Measurements from ENCODE around the gene CMC2.

The CMC2 gene

DNA sequence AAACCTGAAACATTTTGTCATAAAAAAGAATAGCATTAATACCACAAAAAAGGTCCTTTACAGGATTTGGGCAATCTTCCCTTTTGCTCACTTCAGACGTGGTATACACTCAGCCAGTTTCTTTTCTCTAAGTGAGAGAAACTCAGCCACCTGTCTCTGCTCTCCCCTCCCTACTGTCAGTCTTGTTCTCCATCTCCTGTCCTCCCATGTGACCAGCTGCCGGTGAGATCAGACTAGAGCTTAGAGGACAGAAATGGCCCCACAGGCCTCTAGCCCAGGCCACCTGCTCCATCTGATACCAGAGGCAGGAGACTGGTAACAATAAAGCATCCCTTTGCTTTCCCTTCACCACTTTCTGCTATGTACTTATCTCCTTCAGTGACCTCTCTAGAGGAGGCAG, 34.9 kb downstream of the CMC2 start:
- ChIA-PET CTCF (interaction anchor here (1.4 kb wide), 1 partner anchor 23 kb away, joined by 6 read pairs; no protein-coding TSS in a partner anchor), POLR2A (interaction anchor here (0.8 kb wide), 1 partner anchor 35 kb away, joined by 3 read pairs; the partner anchor contains the start of genes CENPN and CMC2)
- no peak for TF ChIP-seq SUZ12 (IDR thresholded peaks at IDR 0.05)
- no peak for TF ChIP-seq CTBP1 (IDR thresholded peaks at IDR 0.05; ENCODE audit: borderline replicate concordance)
- TF ChIP-seq FOXK2 (IDR thresholded peaks at IDR 0.05), result no peak
- no peak for TF ChIP-seq ARNT (IDR thresholded peaks at IDR 0.05)
- no peak for TF ChIP-seq SP1 (IDR thresholded peaks at IDR 0.05)
- TF ChIP-seq, protein P1, sequence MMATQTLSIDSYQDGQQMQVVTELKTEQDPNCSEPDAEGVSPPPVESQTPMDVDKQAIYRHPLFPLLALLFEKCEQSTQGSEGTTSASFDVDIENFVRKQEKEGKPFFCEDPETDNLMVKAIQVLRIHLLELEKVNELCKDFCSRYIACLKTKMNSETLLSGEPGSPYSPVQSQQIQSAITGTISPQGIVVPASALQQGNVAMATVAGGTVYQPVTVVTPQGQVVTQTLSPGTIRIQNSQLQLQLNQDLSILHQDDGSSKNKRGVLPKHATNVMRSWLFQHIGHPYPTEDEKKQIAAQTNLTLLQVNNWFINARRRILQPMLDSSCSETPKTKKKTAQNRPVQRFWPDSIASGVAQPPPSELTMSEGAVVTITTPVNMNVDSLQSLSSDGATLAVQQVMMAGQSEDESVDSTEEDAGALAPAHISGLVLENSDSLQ (IDR thresholded peaks at IDR 0.05), result no peak
- TF ChIP-seq L3MBTL2 (conservative IDR thresholded peaks at IDR 0.05), result no peak
- TF ChIP-seq FOXM1 (IDR thresholded peaks at IDR 0.05; ENCODE audit: borderline replicate concordance), result no peak
- no peak for TF ChIP-seq NFRKB (IDR thresholded peaks at IDR 0.05)
- TF ChIP-seq FOXA1 (IDR thresholded peaks at IDR 0.05), result no peak
- TF ChIP-seq ZNF384 (IDR thresholded peaks at IDR 0.05), result no peak
- TF ChIP-seq HDGF (IDR thresholded peaks at IDR 0.05; ENCODE audit: borderline replicate concordance), result no peak
- no peak for TF ChIP-seq ELF4 (IDR thresholded peaks at IDR 0.05)
- no peak for TF ChIP-seq TARDBP (IDR thresholded peaks at IDR 0.05)
- no peak for TF ChIP-seq LEF1 (IDR thresholded peaks at IDR 0.05; ENCODE audit: borderline replicate concordance)
- no peak for TF ChIP-seq BHLHE40 (IDR thresholded peaks at IDR 0.05; ENCODE audit: borderline replicate concordance)
- no peak for DNase-seq (ENCODE audit: extremely low spot score)

DNA sequence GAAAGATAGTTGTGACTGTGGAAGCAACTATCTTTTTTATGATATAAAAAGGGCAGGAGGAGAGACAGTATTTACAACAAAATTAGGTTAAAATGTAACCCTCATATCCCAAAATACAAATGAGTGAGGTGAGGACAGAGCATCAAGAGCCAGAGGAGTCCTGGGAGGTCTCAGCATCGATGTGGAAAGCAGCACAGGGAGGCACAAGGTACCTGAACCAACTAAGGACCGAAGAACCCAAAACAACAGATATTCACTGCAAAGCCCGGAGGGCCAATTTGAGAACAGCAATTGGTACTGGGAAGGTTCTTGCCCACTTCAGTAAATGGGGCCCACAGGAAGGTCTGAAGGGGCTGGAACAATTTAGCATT, 37.6 kb downstream of the CMC2 start:
- ChIA-PET CTCF (interaction anchor here (0.9 kb wide), 1 partner anchor 19 kb away, joined by 3 read pairs; no protein-coding TSS in a partner anchor), POLR2A (no interaction called here)
- DNase-seq (ENCODE audit: extremely low spot score), result no peak
- TF ChIP-seq BHLHE40 (IDR thresholded peaks at IDR 0.05; ENCODE audit: borderline replicate concordance) (no peak), LEF1 (IDR thresholded peaks at IDR 0.05; ENCODE audit: borderline replicate concordance) (no peak), FOXM1 (IDR thresholded peaks at IDR 0.05; ENCODE audit: borderline replicate concordance) (no peak), ZNF384 (IDR thresholded peaks at IDR 0.05) (no peak), ELF4 (IDR thresholded peaks at IDR 0.05) (no peak), CTBP1 (IDR thresholded peaks at IDR 0.05; ENCODE audit: borderline replicate concordance) (no peak), NFRKB (IDR thresholded peaks at IDR 0.05) (no peak), HDGF (IDR thresholded peaks at IDR 0.05; ENCODE audit: borderline replicate concordance) (no peak), FOXK2 (IDR thresholded peaks at IDR 0.05) (no peak), FOXA1 (IDR thresholded peaks at IDR 0.05) (no peak), TARDBP (IDR thresholded peaks at IDR 0.05) (no peak)

DNA sequence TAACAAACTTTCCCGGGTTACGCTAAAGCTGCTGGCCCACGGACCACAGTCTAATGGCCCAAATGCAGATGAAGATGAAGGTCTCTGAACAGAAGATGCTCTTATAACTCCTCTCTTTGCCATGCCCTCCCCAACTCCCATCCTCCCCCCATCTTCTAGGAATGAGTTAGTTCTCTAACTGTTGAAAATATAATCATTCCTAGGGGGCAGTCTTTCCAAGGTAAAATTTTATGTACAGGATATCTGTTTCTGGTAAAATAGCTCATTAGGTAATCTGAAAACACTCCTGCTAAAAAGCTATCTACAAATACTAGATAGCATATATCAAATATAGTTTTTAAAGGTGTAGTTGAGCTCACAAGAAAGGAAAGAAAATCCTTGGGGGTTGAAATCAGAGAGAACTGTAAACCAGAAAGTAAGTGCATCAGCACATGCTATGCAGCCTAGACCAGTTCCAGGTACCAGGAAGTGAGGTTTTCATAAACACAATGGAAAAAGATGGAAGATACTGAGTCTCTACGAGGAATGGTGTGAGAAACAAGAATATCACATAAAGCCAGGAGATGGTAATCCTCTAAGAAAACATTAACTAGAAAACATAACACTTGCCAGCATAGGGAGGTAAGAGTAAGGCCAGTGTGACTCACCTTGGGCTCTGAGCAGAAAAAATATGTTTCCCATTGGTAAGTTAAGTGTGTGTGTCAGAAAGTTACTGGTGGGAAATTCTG, 38.1 kb downstream of the CMC2 start:
- DNase-seq (ENCODE audit: extremely low spot score), result no peak
- ChIA-PET CTCF (interaction anchor here (0.9 kb wide), 1 partner anchor 20 kb away, joined by 3 read pairs; no protein-coding TSS in a partner anchor), POLR2A (no interaction called here)
- TF ChIP-seq FOXK2 (IDR thresholded peaks at IDR 0.05), result no peak
- TF ChIP-seq FOXM1 (IDR thresholded peaks at IDR 0.05; ENCODE audit: borderline replicate concordance), result no peak
- no peak for TF ChIP-seq CTBP1 (IDR thresholded peaks at IDR 0.05; ENCODE audit: borderline replicate concordance)
- TF ChIP-seq ZNF384 (IDR thresholded peaks at IDR 0.05), result no peak
- no peak for TF ChIP-seq TARDBP (IDR thresholded peaks at IDR 0.05)
- TF ChIP-seq ARNT (IDR thresholded peaks at IDR 0.05), result no peak
- no peak for TF ChIP-seq LEF1 (IDR thresholded peaks at IDR 0.05; ENCODE audit: borderline replicate concordance)
- no peak for TF ChIP-seq SP1 (IDR thresholded peaks at IDR 0.05)

DNA sequence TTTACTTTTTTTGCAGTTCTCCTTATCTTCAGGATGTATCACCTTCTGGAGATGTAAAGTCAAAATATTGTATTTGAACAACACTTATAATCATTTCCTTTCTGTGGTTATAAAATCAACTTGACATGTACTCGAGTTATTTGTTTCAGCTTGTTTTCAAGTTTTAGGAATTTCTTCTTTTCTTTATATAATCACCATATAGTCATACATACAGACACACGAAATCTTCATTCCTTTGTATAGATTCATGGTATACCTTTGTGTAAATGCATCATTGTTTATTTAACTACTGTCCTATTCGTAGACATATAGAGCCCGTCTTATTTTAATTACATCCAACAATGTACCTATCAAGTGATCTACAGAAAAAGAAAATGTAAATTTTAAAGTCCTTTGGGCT, 40.1 kb downstream of the CMC2 start:
- DNase-seq (ENCODE audit: extremely low spot score), result no peak
- CTCF ChIA-PET, result no interaction called here
- TF ChIP-seq FOXM1 (IDR thresholded peaks at IDR 0.05; ENCODE audit: borderline replicate concordance) (no peak), ZNF384 (IDR thresholded peaks at IDR 0.05) (no peak), HDGF (IDR thresholded peaks at IDR 0.05; ENCODE audit: borderline replicate concordance) (no peak), FOXK2 (IDR thresholded peaks at IDR 0.05) (no peak), FOXA1 (IDR thresholded peaks at IDR 0.05) (no peak), NFRKB (IDR thresholded peaks at IDR 0.05) (no peak), ELF4 (IDR thresholded peaks at IDR 0.05) (no peak), TARDBP (IDR thresholded peaks at IDR 0.05) (no peak), SP1 (IDR thresholded peaks at IDR 0.05) (no peak), SUZ12 (IDR thresholded peaks at IDR 0.05) (no peak), ARNT (IDR thresholded peaks at IDR 0.05) (no peak), L3MBTL2 (conservative IDR thresholded peaks at IDR 0.05) (no peak), CTBP1 (IDR thresholded peaks at IDR 0.05; ENCODE audit: borderline replicate concordance) (no peak), BHLHE40 (IDR thresholded peaks at IDR 0.05; ENCODE audit: borderline replicate concordance) (no peak), LEF1 (IDR thresholded peaks at IDR 0.05; ENCODE audit: borderline replicate concordance) (no peak)
- TF ChIP-seq, protein P1 (IDR thresholded peaks at IDR 0.05), result no peak
- POLR2A ChIA-PET, result no interaction called here

DNA sequence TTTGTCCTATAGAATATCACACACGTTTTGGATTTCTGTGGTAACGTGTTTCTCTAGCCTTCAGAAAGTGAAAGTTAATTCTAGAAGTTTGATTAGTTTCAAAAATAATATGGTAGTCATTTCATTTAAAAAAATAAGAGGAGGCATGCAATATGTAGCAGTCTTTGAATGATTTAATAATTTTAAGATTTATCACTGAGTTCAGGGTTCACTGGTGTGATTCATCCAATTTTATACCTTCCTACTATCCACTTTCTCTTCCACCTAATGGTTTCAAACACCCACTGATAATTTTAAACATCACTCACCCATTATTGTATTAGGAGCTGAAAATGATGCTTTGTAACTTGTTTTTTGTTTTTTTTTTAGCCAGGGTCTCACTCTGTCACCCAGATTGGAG, 42.3 kb downstream of the CMC2 start:
- DNase-seq (ENCODE audit: extremely low spot score), result no peak
- POLR2A ChIA-PET, result no interaction called here
- CTCF ChIA-PET, result interaction anchor here (0.6 to 0.8 kb wide), 2 partner anchors 15 to 39 kb away, joined by 3 to 4 read pairs; no protein-coding TSS in a partner anchor
- no peak for TF ChIP-seq ZNF384 (IDR thresholded peaks at IDR 0.05)
- TF ChIP-seq L3MBTL2 (conservative IDR thresholded peaks at IDR 0.05), result no peak

DNA sequence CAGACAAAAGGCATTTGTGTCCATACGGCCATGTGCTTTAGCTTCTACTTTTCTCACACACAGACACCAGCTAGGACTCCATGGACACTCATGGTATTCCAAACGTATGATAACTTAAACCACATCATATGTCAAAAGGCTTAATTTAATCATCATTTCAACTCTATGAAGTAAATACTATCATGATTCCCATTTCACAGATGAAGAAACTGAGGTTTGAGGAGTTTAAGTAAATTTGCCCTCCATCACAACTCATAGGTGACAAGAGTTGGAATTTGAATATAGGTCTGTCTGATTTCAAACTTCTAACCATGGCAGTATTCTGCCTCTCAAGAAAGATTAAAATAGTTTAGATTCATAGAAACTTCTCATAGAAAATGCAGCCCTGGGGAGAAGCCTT, 43.8 kb downstream of the CMC2 start:
- ChIA-PET CTCF (no interaction called here), POLR2A (no interaction called here)
- TF ChIP-seq FOXM1 (IDR thresholded peaks at IDR 0.05; ENCODE audit: borderline replicate concordance) (no peak), FOXA1 (IDR thresholded peaks at IDR 0.05) (no peak), HDGF (IDR thresholded peaks at IDR 0.05; ENCODE audit: borderline replicate concordance) (no peak), FOXK2 (IDR thresholded peaks at IDR 0.05) (no peak), L3MBTL2 (conservative IDR thresholded peaks at IDR 0.05) (no peak), BHLHE40 (IDR thresholded peaks at IDR 0.05; ENCODE audit: borderline replicate concordance) (no peak), ELF4 (IDR thresholded peaks at IDR 0.05) (no peak), SUZ12 (IDR thresholded peaks at IDR 0.05) (no peak), CTBP1 (IDR thresholded peaks at IDR 0.05; ENCODE audit: borderline replicate concordance) (no peak)
- TF ChIP-seq, protein P1 (IDR thresholded peaks at IDR 0.05), result no peak
- DNase-seq (ENCODE audit: extremely low spot score), result no peak
